T-helper 17 cell (primary cell): ENCODE results near the gene APOL5. TPM values are rescaled to one million over a fixed set of nuclear protein-coding genes. Genes with fewer than 3 reads are reported as not detected.

Experiments
- ATAC-seq: fragments of 150-1000 bp; cut with Tn5 transposase; 2 replicates; pipeline ENCODE4 v1.10.0; 2021; ENCODE audit warnings: mild to moderate bottlenecking, moderate library complexity
- DNase-seq, 3 donors: peaks; one replicate each; pipeline versions ENCODE4 v3.0.0 to v3.0.0-alpha.2; 2020 to 2021
- H3K9me3 ChIP-seq: one replicate; pipeline ENCODE4 v1.7.0; 2013; ENCODE audit warnings: low read length, mild to moderate bottlenecking; ENCODE audit not compliant: control insufficient read depth, poor library complexity, severe bottlenecking
- H3K27ac Mint-ChIP-seq: one replicate; pipeline ENCODE4 v1.8.0; 2022; ENCODE audit warnings: mild to moderate bottlenecking, moderate library complexity, mixed read lengths
- H3K27me3 Mint-ChIP-seq: one replicate; pipeline ENCODE4 v1.8.0; 2022; ENCODE audit warnings: mixed read lengths
- H3K36me3 Mint-ChIP-seq: one replicate; pipeline ENCODE4 v1.8.0; 2022; ENCODE audit warnings: low read depth, mixed read lengths
- H3K4me1 Mint-ChIP-seq: one replicate; pipeline ENCODE4 v1.8.0; 2022; ENCODE audit warnings: mild to moderate bottlenecking, mixed read lengths
- H3K4me3 Mint-ChIP-seq: one replicate; pipeline ENCODE4 v1.8.0; 2022; ENCODE audit warnings: mild to moderate bottlenecking, moderate library complexity, mixed read lengths
- total RNA-seq, 4 donors: library from RNA in 2 of 4; stranded (reverse) in 2 of 4; gene quantifications; one replicate each; pipeline ENCODE4 v1.2.3 and lab custom pipeline; 2022 to 2026

APOL5 gene
- total RNA-seq, 2 donors from 2014 or later, result not detected

- Mint-ChIP-seq H3K27me3 (peaks cover 22% of the 10 kb centered on the region), H3K4me1 (peaks cover 4% of the 10 kb centered on the region), H3K36me3 (no peaks in the 10 kb centered on the region), H3K4me3 (no peak overlapping the region), H3K27ac (no peak overlapping the region)
- DNase-seq, result no peak
- H3K9me3 ChIP-seq, result no peaks in the 10 kb centered on the region
- ATAC-seq, result no peak
Measured at GRCh38 chr22:35725521-35725920, 7.8 kb downstream of the APOL5 start.

- no peak for DNase-seq
- Mint-ChIP-seq H3K4me1 (peaks cover 4% of the 10 kb centered on the region), H3K27me3 (peaks cover 31% of the 10 kb centered on the region), H3K36me3 (peaks cover 4% of the 10 kb centered on the region), H3K4me3 (no peak overlapping the region), H3K27ac (peak overlapping the region; percentile 43)
- no peaks in the 10 kb centered on the region for H3K9me3 ChIP-seq
- no peak for ATAC-seq
Measured at GRCh38 chr22:35726398-35726797, 8.7 kb downstream of the APOL5 start.

- H3K27ac Mint-ChIP-seq, result peak overlapping the region; percentile 43
- peaks cover 2% of the 10 kb centered on the region for H3K4me1 Mint-ChIP-seq
- DNase-seq (no peak), ATAC-seq (no peak)
- H3K9me3 ChIP-seq, result no peaks in the 10 kb centered on the region
- peaks cover 36% of the 10 kb centered on the region for H3K27me3 Mint-ChIP-seq
- peaks cover 7% of the 10 kb centered on the region for H3K36me3 Mint-ChIP-seq
- no peak overlapping the region for H3K4me3 Mint-ChIP-seq
Measured at GRCh38 chr22:35726933-35727332, 9.3 kb downstream of the APOL5 start.

- no peak for ATAC-seq
- no peak overlapping the region for H3K27ac Mint-ChIP-seq
- H3K9me3 ChIP-seq, result no peaks in the 10 kb centered on the region
- DNase-seq, result no peak
- peaks cover 41% of the 10 kb centered on the region for H3K27me3 Mint-ChIP-seq
- H3K4me1 Mint-ChIP-seq, result peaks cover 2% of the 10 kb centered on the region
- no peak overlapping the region for H3K4me3 Mint-ChIP-seq
- peaks cover 7% of the 10 kb centered on the region for H3K36me3 Mint-ChIP-seq
Measured at GRCh38 chr22:35727436-35727835, 9.8 kb downstream of the APOL5 start.

- H3K9me3 ChIP-seq, result no peaks in the 10 kb centered on the region
- H3K27me3 Mint-ChIP-seq, result peaks cover 41% of the 10 kb centered on the region
- H3K4me1 Mint-ChIP-seq, result peaks cover 2% of the 10 kb centered on the region
- no peak for ATAC-seq
- no peak for DNase-seq
- peaks cover 7% of the 10 kb centered on the region for H3K36me3 Mint-ChIP-seq
- H3K4me3 Mint-ChIP-seq, result no peak overlapping the region
- H3K27ac Mint-ChIP-seq, result no peak overlapping the region
Measured at GRCh38 chr22:35728639-35729308, 11.1 kb downstream of the APOL5 start.

- ATAC-seq, result no peak
- H3K27ac Mint-ChIP-seq, result no peak overlapping the region
- H3K4me1 Mint-ChIP-seq, result peaks cover 2% of the 10 kb centered on the region
- peaks cover 7% of the 10 kb centered on the region for H3K36me3 Mint-ChIP-seq
- peaks cover 41% of the 10 kb centered on the region for H3K27me3 Mint-ChIP-seq
- no peaks in the 10 kb centered on the region for H3K9me3 ChIP-seq
- no peak overlapping the region for H3K4me3 Mint-ChIP-seq
- no peak for DNase-seq
Measured at GRCh38 chr22:35729309-35729698, 11.6 kb downstream of the APOL5 start.

GRCh38 chr22:35731321-35731720 lies 13.6 kb downstream of the APOL5 start:
- Mint-ChIP-seq H3K36me3 (peaks cover 7% of the 10 kb centered on the region), H3K27ac (no peak overlapping the region), H3K27me3 (peaks cover 46% of the 10 kb centered on the region)

GRCh38 chr22:35732116-35732515 lies 14.4 kb downstream of the APOL5 start:
- Mint-ChIP-seq H3K36me3 (peaks cover 7% of the 10 kb centered on the region), H3K4me3 (no peak overlapping the region), H3K27me3 (peaks cover 44% of the 10 kb centered on the region), H3K4me1 (no peaks in the 10 kb centered on the region), H3K27ac (no peak overlapping the region)
- DNase-seq, result no peak
- ATAC-seq, result no peak
- no peaks in the 10 kb centered on the region for H3K9me3 ChIP-seq

More at GRCh38 chr22:35731321-35731720, 13.6 kb downstream of the APOL5 start:
- Mint-ChIP-seq H3K4me1 (peaks cover 1% of the 10 kb centered on the region), H3K4me3 (no peak overlapping the region)
- ATAC-seq, result no peak
- DNase-seq, result no peak
- H3K9me3 ChIP-seq, result no peaks in the 10 kb centered on the region

GRCh38 chr22:35733036-35733435 lies 15.4 kb downstream of the APOL5 start:
- no peaks in the 10 kb centered on the region for H3K9me3 ChIP-seq
- ATAC-seq (no peak), DNase-seq (no peak)
- H3K27ac Mint-ChIP-seq, result no peak overlapping the region
- no peak overlapping the region for H3K4me3 Mint-ChIP-seq
- H3K27me3 Mint-ChIP-seq, result peaks cover 51% of the 10 kb centered on the region
- peaks cover 3% of the 10 kb centered on the region for H3K4me1 Mint-ChIP-seq
- peaks cover 10% of the 10 kb centered on the region for H3K36me3 Mint-ChIP-seq

GRCh38 chr22:35733791-35734516 lies 16.3 kb downstream of the APOL5 start:
- peaks cover 52% of the 10 kb centered on the region for H3K27me3 Mint-ChIP-seq
- peaks cover 3% of the 10 kb centered on the region for H3K4me1 Mint-ChIP-seq
- no peaks in the 10 kb centered on the region for H3K9me3 ChIP-seq
- DNase-seq, result no peak
- no peak for ATAC-seq
- no peak overlapping the region for H3K4me3 Mint-ChIP-seq
- H3K36me3 Mint-ChIP-seq, result peaks cover 10% of the 10 kb centered on the region
- no peak overlapping the region for H3K27ac Mint-ChIP-seq

GRCh38 chr22:35734517-35734827 lies 16.8 kb downstream of the APOL5 start:
- H3K9me3 ChIP-seq, result no peaks in the 10 kb centered on the region
- Mint-ChIP-seq H3K36me3 (peaks cover 10% of the 10 kb centered on the region), H3K27me3 (peaks cover 47% of the 10 kb centered on the region), H3K4me3 (no peak overlapping the region), H3K4me1 (peaks cover 3% of the 10 kb centered on the region), H3K27ac (no peak overlapping the region)
- no peak for DNase-seq
- no peak for ATAC-seq

GRCh38 chr22:35735542-35735941 lies 17.9 kb downstream of the APOL5 start:
- peaks cover 3% of the 10 kb centered on the region for H3K4me1 Mint-ChIP-seq
- H3K27me3 Mint-ChIP-seq, result peaks cover 42% of the 10 kb centered on the region
- no peak overlapping the region for H3K4me3 Mint-ChIP-seq
- DNase-seq (no peak), ATAC-seq (no peak)
- no peaks in the 10 kb centered on the region for H3K9me3 ChIP-seq
- no peak overlapping the region for H3K27ac Mint-ChIP-seq
- peaks cover 10% of the 10 kb centered on the region for H3K36me3 Mint-ChIP-seq

- Mint-ChIP-seq H3K4me1 (peaks cover 3% of the 10 kb centered on the region), H3K36me3 (peaks cover 7% of the 10 kb centered on the region)
Measured at GRCh38 chr22:35736166-35736565, 18.5 kb downstream of the APOL5 start.

GRCh38 chr22:35736701-35737100 lies 19.0 kb downstream of the APOL5 start:
- DNase-seq (no peak), ATAC-seq (no peak)
- H3K4me3 Mint-ChIP-seq, result no peak overlapping the region
- peaks cover 3% of the 10 kb centered on the region for H3K4me1 Mint-ChIP-seq
- H3K36me3 Mint-ChIP-seq, result peaks cover 6% of the 10 kb centered on the region
- H3K9me3 ChIP-seq, result no peaks in the 10 kb centered on the region
- H3K27me3 Mint-ChIP-seq, result peaks cover 30% of the 10 kb centered on the region
- no peak overlapping the region for H3K27ac Mint-ChIP-seq

More at GRCh38 chr22:35736166-35736565, 18.5 kb downstream of the APOL5 start:
- ATAC-seq (no peak), DNase-seq (no peak)
- peaks cover 35% of the 10 kb centered on the region for H3K27me3 Mint-ChIP-seq
- H3K27ac Mint-ChIP-seq, result no peak overlapping the region
- H3K4me3 Mint-ChIP-seq, result no peak overlapping the region
- no peaks in the 10 kb centered on the region for H3K9me3 ChIP-seq
